Neuronal stem cell (in vitro differentiated cells): Measurements from ENCODE around the gene PRDX1. TPM values are rescaled to one million over a fixed set of nuclear protein-coding genes. Genes with fewer than 3 reads are reported as not detected.

Experiments used
- DNase-seq: peaks from one replicate; pipeline ENCODE4 v3.0.0-alpha.2; 2013; ENCODE audit warnings: low spot score
- H2AFZ ChIP-seq: one replicate; pipeline ENCODE4 v1.6.1; 2013; ENCODE audit warnings: mild to moderate bottlenecking, low read length, inconsistent platforms
- H2AK5ac ChIP-seq: 2 replicates; pipeline ENCODE4 v1.6.1; 2013; ENCODE audit warnings: low read depth, mild to moderate bottlenecking, inconsistent platforms, low read length, moderate library complexity, mixed read lengths
- H2BK120ac ChIP-seq: 2 replicates; pipeline ENCODE4 v1.6.1; 2013; ENCODE audit warnings: low read depth, mild to moderate bottlenecking, inconsistent platforms, low read length, moderate library complexity, mixed read lengths
- H2BK12ac ChIP-seq: one replicate; pipeline ENCODE4 v1.6.1; 2013; ENCODE audit warnings: low read length, inconsistent platforms
- H2BK15ac ChIP-seq: 2 replicates; pipeline ENCODE4 v1.6.1; 2013; ENCODE audit warnings: mild to moderate bottlenecking, low read length, inconsistent platforms, mixed read lengths
- H2BK5ac ChIP-seq: one replicate; pipeline ENCODE4 v1.6.1; 2013; ENCODE audit warnings: inconsistent platforms, mild to moderate bottlenecking, low read length, moderate library complexity
- H3K14ac ChIP-seq: one replicate; pipeline ENCODE4 v1.6.1; 2013; ENCODE audit warnings: low read length, inconsistent platforms
- H3K18ac ChIP-seq: 2 replicates; pipeline ENCODE4 v1.6.1; 2013; ENCODE audit warnings: low read length, inconsistent platforms
- H3K23ac ChIP-seq: 2 replicates; pipeline ENCODE4 v1.6.1; 2013; ENCODE audit warnings: low read depth, mild to moderate bottlenecking, mixed read lengths, low read length, inconsistent platforms; ENCODE audit not compliant: poor library complexity
- H3K27ac ChIP-seq: replicated peaks from 3 replicates; pipeline ENCODE4 v1.5.1; 2013; ENCODE audit warnings: low read length, inconsistent platforms
- H3K27me3 ChIP-seq, 3 experiments: 2 replicates each; pipeline ENCODE4 v1.6.1; 2013; ENCODE audit warnings: low read length in 3 of 3, mild to moderate bottlenecking in 2 of 3, inconsistent platforms in 1 of 3, low read depth in 1 of 3, mixed read lengths in 1 of 3, moderate library complexity in 1 of 3; ENCODE audit not compliant: control insufficient read depth in 3 of 3, insufficient read depth in 3 of 3
- H3K36me3 ChIP-seq, 2 donors: replicated peaks in 1 of 2; 2 replicates each; pipeline ENCODE4 v1.6.1; 2013; ENCODE audit warnings: low read length in 2 of 2; ENCODE audit not compliant: control insufficient read depth in 2 of 2, insufficient read depth in 2 of 2
- H3K4ac ChIP-seq: 2 replicates; pipeline ENCODE4 v1.6.1; 2013; ENCODE audit warnings: inconsistent platforms, mild to moderate bottlenecking, low read length, moderate library complexity
- H3K4me1 ChIP-seq, 2 donors: 1 replicate in 1 of 2; 2 replicates in 1 of 2; pipeline ENCODE4 v1.6.1; 2013; ENCODE audit warnings: low read length in 2 of 2, low read depth in 1 of 2; ENCODE audit not compliant: control insufficient read depth in 2 of 2, insufficient read depth in 1 of 2
- H3K4me2 ChIP-seq: one replicate; pipeline ENCODE4 v1.6.1; 2013; ENCODE audit warnings: mild to moderate bottlenecking, low read length, inconsistent platforms; ENCODE audit not compliant: insufficient read depth, poor library complexity, severe bottlenecking
- H3K4me3 ChIP-seq, 2 donors: 2 replicates each; pipeline ENCODE4 v1.5.1; 2013; ENCODE audit warnings: low read length in 2 of 2, mild to moderate bottlenecking in 2 of 2, inconsistent platforms in 1 of 2, moderate library complexity in 1 of 2
- H3K79me1 ChIP-seq: one replicate; pipeline ENCODE4 v1.6.1; 2013; ENCODE audit warnings: low read depth, mild to moderate bottlenecking, inconsistent platforms, low read length, moderate library complexity
- H3K9ac ChIP-seq: one replicate; pipeline ENCODE4 v1.6.1; 2013; ENCODE audit warnings: mild to moderate bottlenecking, low read depth, low read length, inconsistent platforms; ENCODE audit not compliant: poor library complexity
- H3K9me3 ChIP-seq, 2 donors: replicated peaks in 1 of 2; 2 replicates each; pipeline versions ENCODE3 to v1.6.1; 2013; ENCODE audit warnings: low read length in 2 of 2, mild to moderate bottlenecking in 2 of 2, inconsistent platforms in 1 of 2, low read depth in 1 of 2, mixed read lengths in 1 of 2, moderate library complexity in 1 of 2; ENCODE audit not compliant: control insufficient read depth in 2 of 2, insufficient read depth in 1 of 2
- H4K8ac ChIP-seq: one replicate; pipeline ENCODE4 v1.6.1; 2013; ENCODE audit warnings: low read depth, mild to moderate bottlenecking, inconsistent platforms, low read length, moderate library complexity
- H4K91ac ChIP-seq: one replicate; pipeline ENCODE4 v1.6.1; 2013; ENCODE audit warnings: low read length, low read depth, mild to moderate bottlenecking, inconsistent platforms; ENCODE audit not compliant: poor library complexity
- WGBS, 2 donors: extraction: QIAGEN DNeasy Blood & Tissue Kit; methylation state at CpG; one replicate each; pipeline ENCODE4 v1.1.7; 2013; ENCODE audit warnings: missing lambda C conversion rate in 2 of 2, mixed read lengths in 1 of 2; ENCODE audit not compliant: insufficient read length in 2 of 2, insufficient replicate concordance in 1 of 2; ENCODE audit errors: extremely low coverage in 2 of 2; 5-methylcytosine and 5-hydroxymethylcytosine counted together
- polyA plus RNA-seq, 2 experiments: library from polyadenylated mRNA; stranded (reverse); fragments of 200-250 nt; gene quantifications; one replicate each; pipeline ENCODE4 v1.2.3, GENCODE V29; 2013

Gene PRDX1
- polyA plus RNA-seq (2013, experiment 1 of 2): 459 TPM
- polyA plus RNA-seq (2013, experiment 2 of 2): 467 TPM

DNA sequence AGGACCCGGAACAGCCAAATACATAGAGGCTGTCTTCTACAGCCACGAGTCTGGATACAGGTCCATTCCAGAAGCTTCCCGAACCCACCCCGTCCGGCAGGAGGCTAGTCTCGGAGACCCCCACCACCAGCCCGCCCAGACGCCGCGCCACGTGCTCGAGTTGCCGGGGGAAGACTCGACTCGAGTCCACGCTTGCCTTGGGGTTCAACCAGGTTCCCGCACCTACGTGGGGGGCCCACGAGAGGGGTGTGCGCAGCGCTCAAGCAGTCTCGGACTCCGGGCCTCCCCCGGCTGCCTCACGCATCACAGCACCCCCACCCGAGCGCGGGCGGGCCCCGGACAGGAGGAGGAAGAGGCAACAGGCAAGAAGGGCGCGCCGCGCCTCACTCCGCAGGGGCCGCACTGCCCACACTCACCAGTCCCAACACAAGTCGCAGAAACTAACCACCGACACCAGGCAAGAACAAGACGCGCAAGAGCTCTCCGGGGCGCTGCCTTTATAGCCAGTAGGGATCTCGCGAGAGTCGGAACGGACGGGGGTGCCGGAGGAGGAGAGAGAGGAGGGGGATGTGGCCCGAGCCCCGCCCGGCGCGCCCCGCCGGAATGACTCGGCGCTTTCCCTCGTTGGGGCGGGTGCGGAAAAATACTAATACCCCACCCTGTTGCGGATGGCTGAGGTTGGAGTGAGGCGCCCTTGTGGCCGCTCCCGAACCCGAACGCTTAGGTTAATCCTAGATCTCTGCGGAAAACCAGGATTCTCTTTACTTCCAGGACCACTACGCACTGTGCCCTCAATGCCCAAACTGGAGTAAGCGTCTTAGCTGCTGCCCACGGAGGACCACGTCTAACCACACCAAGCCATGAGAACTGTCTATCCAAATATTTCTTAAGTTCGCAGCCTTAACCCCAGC lies at the start of gene PRDX1:
TSS of gene PRDX1 (minus strand) at position 472 of the 911 bp plus-strand sequence. CDS start 2,841 bp downstream, outside the sequence.
- no peak within 1 kb of the TSS for H2BK12ac ChIP-seq
- peak within 1 kb of the TSS; percentile 93 for H2BK5ac ChIP-seq
- peak within 1 kb of the TSS; percentile 89 for H3K4ac ChIP-seq
- peak within 1 kb of the TSS; percentile 99 for H3K18ac ChIP-seq
- peak within 1 kb of the TSS; percentile 85 for H2BK15ac ChIP-seq
- H3K9me3 ChIP-seq: no peaks in the 10 kb centered on the region
- peaks cover 4 to 13% of the 10 kb centered on the region in 2 donors for H3K4me1 ChIP-seq
- peak within 1 kb of the TSS; percentile 84 for H3K14ac ChIP-seq
- DNase-seq: peak; percentile 96
- peak within 1 kb of the TSS; percentile 80 for H3K4me2 ChIP-seq
- peak within 1 kb of the TSS; percentile 100 for H3K23ac ChIP-seq
- peak within 1 kb of the TSS; percentile 5 for H4K8ac ChIP-seq
- no CpG with 5 or more reads among the region's 72 CpGs for WGBS, 2 donors
- H3K27ac ChIP-seq: peak within 1 kb of the TSS; percentile 68
- H2BK120ac ChIP-seq: peak within 1 kb of the TSS; percentile 61
- H4K91ac ChIP-seq: no peak within 1 kb of the TSS
- H2AK5ac ChIP-seq: peak within 1 kb of the TSS; percentile 94
- no peaks in the 10 kb centered on the region for H3K27me3 ChIP-seq
- H3K9ac ChIP-seq: peak within 1 kb of the TSS; percentile 96
- H3K4me3 ChIP-seq: peak within 1 kb of the TSS; percentile 71 to 94
- peak within 1 kb of the TSS; percentile 82 for H2AFZ ChIP-seq
- peaks cover 10% of the 10 kb centered on the region for H3K79me1 ChIP-seq
- peaks cover 6 to 17% of the 10 kb centered on the region in 2 donors for H3K36me3 ChIP-seq

DNA sequence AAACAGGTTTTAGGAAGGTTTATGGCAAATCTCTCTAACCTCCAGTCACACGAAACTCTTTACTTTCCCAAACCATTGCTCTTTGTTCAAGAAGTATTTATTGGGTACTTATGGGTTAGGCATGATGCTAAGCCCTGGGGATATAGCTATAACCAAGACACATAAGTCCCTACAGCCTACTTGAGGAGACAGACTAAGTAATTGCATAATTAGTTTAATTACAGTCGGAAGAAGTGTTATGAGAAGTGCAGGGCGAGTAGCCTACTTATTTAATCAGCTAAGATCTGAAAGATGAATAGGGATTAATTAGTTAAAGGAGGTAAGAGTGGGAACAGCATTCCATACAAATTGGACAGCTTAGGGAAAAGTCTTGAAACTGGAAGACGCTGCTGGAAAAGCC lies 48.9 kb upstream of the PRDX1 start:
- Histone ChIP-seq H3K4ac (no peak overlapping the region), H3K27me3 (no peaks in the 10 kb centered on the region), H2BK5ac (no peak overlapping the region), H2AK5ac (no peak overlapping the region), H3K14ac (no peak overlapping the region), H3K9me3 (no peaks in the 10 kb centered on the region), H2BK12ac (no peak overlapping the region), H3K9ac (no peak overlapping the region), H3K18ac (no peak overlapping the region), H4K8ac (no peak overlapping the region), H2AFZ (no peak overlapping the region), H4K91ac (no peak overlapping the region), H3K79me1 (no peaks in the 10 kb centered on the region), H3K27ac (no peak overlapping the region), H3K4me1 (peaks cover 0 to 2% of the 10 kb centered on the region in 2 donors), H2BK120ac (no peak overlapping the region), H3K4me2 (no peak overlapping the region), H3K36me3 (peaks cover 40 to 57% of the 10 kb centered on the region in 2 donors), H2BK15ac (no peak overlapping the region), H3K23ac (no peak overlapping the region), H3K4me3 (no peak overlapping the region)
- WGBS, 2 donors: no CpG with 5 or more reads among the region's 4 CpGs
- no peak for DNase-seq

DNA sequence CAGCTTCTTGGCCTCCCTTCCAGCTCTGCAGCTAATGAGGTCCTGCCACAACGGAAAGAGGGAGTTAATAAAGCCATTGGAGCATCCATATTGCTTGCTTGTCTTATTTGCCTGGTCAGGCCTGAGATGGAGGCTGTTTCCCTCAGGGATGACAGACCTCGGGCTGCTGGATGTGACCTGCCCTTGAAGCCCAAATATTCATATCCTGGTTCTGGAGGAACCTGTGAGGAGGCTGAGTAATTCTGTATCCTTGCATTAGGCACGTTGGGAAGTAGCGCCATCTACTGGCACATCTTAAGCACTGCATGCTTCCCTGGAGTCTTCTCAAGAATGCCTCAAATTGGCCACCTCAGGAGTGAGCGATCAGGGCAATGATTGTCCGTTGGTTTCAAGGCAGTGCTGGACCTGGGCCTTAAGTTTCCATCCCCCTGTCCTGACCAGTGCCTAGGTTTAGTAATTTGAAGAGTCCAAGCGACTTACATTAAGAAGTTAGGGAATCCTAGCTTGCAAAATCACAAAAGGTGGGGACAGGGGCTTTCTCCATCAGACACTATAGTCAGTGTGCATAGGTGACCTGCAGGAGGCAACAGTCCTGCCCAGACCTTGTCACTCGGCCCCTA lies 48.4 kb upstream of the PRDX1 start:
- Histone ChIP-seq H4K8ac (no peak overlapping the region), H2BK120ac (no peak overlapping the region), H3K79me1 (no peaks in the 10 kb centered on the region), H3K23ac (no peak overlapping the region), H3K4ac (no peak overlapping the region), H2AK5ac (no peak overlapping the region), H4K91ac (no peak overlapping the region), H3K18ac (no peak overlapping the region), H3K9me3 (no peaks in the 10 kb centered on the region), H3K27ac (no peak overlapping the region), H3K27me3 (no peaks in the 10 kb centered on the region), H3K36me3 (peaks cover 40 to 60% of the 10 kb centered on the region in 2 donors), H3K4me3 (no peak overlapping the region), H3K14ac (no peak overlapping the region), H2BK5ac (no peak overlapping the region), H3K4me1 (peaks cover 0 to 2% of the 10 kb centered on the region in 2 donors), H3K9ac (no peak overlapping the region), H2BK15ac (no peak overlapping the region), H3K4me2 (no peak overlapping the region), H2AFZ (no peak overlapping the region), H2BK12ac (no peak overlapping the region)
- DNase-seq: peak; percentile 75
- WGBS, 2 donors: no CpG with 5 or more reads among the region's 8 CpGs

DNA sequence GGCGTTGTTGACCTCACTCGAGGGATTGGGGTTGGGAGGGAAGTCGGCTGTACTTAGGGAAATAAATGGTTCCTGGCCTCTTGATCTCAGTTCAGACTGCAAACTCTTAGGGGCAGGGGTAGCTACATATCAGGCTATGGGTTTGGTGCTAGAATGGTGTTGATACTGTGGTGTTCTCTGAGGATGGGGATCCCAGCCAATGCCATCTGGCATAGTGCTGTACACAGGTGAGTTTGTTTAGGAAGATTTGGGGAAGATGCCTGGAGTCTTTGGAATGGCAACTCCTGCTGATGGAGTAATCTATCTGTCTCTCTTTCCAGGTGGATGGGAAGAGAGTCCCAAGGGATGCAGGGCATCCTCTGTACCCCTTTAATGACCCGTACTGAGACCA lies 47.9 kb upstream of the PRDX1 start:
- Histone ChIP-seq H3K4ac (no peak overlapping the region), H3K9me3 (no peaks in the 10 kb centered on the region), H3K79me1 (no peaks in the 10 kb centered on the region), H2BK5ac (no peak overlapping the region), H3K23ac (no peak overlapping the region), H3K18ac (no peak overlapping the region), H2BK15ac (no peak overlapping the region), H3K14ac (no peak overlapping the region), H3K27ac (no peak overlapping the region), H4K8ac (no peak overlapping the region), H2BK12ac (no peak overlapping the region), H2AK5ac (no peak overlapping the region), H3K4me3 (no peak overlapping the region), H3K4me1 (peaks cover 0 to 2% of the 10 kb centered on the region in 2 donors), H2AFZ (no peak overlapping the region), H2BK120ac (no peak overlapping the region), H4K91ac (no peak overlapping the region), H3K27me3 (no peaks in the 10 kb centered on the region), H3K9ac (no peak overlapping the region), H3K4me2 (no peak overlapping the region), H3K36me3 (peaks cover 40 to 60% of the 10 kb centered on the region in 2 donors)
- WGBS, 2 donors: no CpG with 5 or more reads among the region's 4 CpGs
- DNase-seq: no peak
